ENCODE measurements around the gene TTC28. TPM values are rescaled to one million over a fixed set of nuclear protein-coding genes. Genes with fewer than 3 reads are reported as not detected.

The TTC28 gene
- total RNA-seq, 1 donor from 2014 or later = 5.5 TPM

GRCh38 chr22:27984001-27984695 lies 695.5 kb downstream of the TTC28 start:
- ATAC-seq = no peak

GRCh38 chr22:27983361-27983791 lies 696.3 kb downstream of the TTC28 start:
- no peak for ATAC-seq

- ATAC-seq = no peak
These were observed 696.9 kb downstream of the TTC28 start for GRCh38 chr22:27982630-27983180.

GRCh38 chr22:27982106-27982505 lies 697.5 kb downstream of the TTC28 start:
- ATAC-seq = no peak

- ATAC-seq = no peak
These were observed 699.1 kb downstream of the TTC28 start for GRCh38 chr22:27980424-27981148.

DNA sequence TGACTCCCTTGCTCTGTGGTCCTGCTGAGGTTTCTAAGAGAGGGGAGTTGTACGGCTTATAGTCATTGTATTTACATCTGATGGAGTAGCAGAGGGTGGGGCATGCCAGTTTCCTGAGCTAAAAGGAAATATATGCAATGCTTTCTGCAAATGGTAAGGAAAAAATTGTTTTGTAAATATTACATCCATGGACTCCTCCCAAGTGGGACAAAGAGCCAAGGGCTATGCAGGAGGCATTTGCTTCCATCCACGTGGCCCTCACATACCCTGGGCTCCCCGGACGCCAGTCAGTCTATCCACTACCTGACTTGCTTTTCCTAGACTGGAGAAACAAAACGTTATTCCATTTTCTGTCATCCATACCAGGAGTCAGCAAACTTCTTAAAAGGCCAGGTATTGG lies 700.8 kb downstream of the TTC28 start:
- ATAC-seq = no peak

DNA sequence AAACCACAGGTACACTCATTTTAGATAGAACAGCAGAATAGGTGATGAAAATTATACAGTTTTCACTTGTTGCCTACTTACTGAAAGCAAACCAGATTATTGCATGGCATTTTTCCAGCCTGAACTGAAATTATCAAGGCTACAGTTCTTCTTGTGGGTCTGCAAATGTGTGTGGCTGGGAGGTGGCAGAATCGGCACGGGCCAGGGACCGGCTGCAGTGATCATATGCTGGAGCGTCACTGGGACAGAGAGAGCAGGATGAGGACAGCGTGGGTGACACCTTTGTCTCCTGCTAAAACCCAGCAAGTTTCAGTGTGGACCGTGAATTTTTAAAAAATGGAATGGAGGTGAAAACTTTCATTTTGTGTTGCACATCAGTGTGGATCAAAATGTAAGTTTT lies 701.3 kb downstream of the TTC28 start:
- no peak for ATAC-seq

DNA sequence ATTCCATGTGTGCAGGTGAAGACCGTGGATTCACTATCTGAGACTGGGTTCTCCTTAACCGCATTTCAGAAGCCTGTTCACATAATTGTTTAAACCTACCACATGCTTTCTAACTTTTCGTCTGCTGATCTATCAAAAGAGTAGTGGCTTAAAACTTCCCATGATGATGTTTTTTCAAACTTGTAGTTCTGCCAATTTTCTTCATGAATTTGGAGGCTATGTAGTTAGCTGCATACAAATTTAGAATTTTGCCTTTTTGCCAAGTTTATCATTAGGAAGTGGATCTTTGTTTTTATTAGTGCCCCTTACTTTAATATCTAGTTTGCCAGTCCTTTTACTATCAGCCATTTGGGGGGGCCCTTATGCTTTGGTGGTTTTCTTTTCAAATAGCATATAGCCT lies 703.1 kb downstream of the TTC28 start:
- no peak for ATAC-seq

- ATAC-seq = no peak
These were observed 704.1 kb downstream of the TTC28 start for GRCh38 chr22:27975381-27976013.

DNA sequence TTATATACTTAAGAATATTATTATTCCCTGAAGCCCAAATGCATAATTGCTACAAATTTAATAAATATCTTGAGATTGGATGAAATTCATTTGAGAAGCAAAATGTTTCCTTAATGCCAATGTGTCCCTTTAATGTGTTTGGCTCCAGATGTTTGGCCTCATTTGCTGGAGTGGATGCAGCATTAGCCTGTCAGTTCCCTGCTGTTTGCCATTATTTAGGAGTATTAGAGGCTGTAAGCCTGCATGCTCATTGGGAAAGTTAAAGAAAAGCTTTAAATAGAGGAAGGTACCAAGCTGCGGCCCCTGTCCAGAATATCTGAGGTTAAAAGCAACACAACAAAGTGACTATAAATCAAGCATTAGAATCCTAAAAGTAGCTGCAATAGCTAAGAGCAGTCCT lies 705.8 kb downstream of the TTC28 start:
- ATAC-seq = no peak

- no peak for ATAC-seq
These were observed 706.6 kb downstream of the TTC28 start for GRCh38 chr22:27972732-27973698.

DNA sequence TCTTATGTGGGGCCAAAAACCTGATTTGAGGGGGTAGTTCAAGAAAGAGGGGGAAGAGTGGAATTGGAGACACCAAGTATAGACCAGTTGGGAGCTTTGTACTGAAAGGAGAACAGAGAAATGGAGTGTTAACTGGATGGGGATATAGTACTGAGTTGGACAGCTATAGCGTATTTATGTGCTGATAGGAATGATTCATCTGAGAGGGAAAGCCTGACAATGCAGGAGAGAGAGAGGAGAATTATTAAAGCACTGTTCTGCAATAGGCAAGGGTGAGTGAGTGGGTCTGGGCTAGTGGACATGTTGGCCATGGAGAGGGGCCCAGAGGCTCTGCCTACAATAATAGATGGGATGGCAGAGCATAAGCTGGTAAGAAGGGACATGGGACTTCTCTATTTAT lies 707.7 kb downstream of the TTC28 start:
- ATAC-seq = no peak

GRCh38 chr22:27970596-27971220 lies 708.9 kb downstream of the TTC28 start:
- no peak for ATAC-seq

DNA sequence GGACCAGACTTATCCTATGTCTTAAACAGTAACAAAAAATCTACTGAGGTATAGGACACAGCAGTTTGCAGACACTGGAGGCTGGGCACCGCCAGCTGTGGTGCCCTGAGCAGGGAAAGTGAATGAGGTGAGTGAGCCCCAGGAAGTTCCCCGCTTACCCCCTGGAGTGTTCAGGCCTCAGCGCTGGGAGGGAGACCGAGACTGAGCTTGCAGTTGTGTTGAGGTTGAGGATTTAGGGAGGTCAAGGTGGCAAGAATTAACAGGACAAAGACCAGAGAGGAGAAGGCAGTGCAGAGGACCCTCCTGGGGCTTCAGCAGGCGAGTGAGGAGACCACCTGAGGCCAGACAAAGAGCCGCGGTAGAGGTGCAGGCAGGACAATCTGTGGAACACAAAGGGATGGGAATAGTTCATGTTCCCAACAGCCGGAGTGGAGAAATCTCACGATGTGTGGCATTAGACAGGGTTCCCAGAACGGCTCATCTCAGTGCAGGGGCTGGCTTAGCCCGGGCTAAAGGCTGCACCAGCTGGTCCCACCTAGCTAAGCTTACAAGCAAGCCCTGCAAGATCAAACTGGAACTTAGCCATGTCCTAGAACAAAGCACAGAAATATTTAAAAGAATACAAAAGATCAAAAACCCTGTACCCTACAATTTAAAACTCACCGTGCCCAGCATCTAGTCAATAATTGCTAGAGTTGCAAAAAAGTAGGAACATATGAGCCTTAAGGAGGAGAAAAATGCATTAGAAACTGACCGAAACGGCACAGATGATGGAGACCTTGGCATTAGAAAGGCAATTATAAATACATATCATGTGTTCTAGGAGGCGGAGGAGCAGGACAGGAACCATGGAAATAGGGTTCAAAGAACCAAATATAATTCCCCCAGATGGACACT lies 713.2 kb downstream of the TTC28 start:
- no peak for ATAC-seq

- no peak for ATAC-seq
These were observed 717.2 kb downstream of the TTC28 start for GRCh38 chr22:27962268-27963044.

DNA sequence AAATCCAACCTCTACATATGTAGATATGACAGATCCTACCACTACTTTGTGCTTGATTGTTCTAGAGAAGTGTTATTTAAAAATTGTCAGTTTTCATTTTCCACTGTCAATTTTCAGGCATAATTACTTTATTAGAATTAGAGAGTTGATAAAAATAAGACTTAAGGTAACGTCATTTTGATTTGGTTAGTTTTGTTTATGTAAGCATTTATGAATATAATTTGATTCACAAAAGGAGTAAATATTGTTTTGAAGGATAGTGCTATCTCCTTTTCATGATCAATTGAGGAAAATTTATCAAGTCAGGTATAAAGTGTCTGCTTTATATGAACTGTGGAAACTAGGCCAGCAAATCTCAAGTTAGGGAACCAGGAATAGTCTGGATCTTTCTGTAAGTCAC lies 718.0 kb downstream of the TTC28 start:
- ATAC-seq = no peak

GRCh38 chr22:27961182-27961581 lies 718.5 kb downstream of the TTC28 start:
- ATAC-seq = no peak

DNA sequence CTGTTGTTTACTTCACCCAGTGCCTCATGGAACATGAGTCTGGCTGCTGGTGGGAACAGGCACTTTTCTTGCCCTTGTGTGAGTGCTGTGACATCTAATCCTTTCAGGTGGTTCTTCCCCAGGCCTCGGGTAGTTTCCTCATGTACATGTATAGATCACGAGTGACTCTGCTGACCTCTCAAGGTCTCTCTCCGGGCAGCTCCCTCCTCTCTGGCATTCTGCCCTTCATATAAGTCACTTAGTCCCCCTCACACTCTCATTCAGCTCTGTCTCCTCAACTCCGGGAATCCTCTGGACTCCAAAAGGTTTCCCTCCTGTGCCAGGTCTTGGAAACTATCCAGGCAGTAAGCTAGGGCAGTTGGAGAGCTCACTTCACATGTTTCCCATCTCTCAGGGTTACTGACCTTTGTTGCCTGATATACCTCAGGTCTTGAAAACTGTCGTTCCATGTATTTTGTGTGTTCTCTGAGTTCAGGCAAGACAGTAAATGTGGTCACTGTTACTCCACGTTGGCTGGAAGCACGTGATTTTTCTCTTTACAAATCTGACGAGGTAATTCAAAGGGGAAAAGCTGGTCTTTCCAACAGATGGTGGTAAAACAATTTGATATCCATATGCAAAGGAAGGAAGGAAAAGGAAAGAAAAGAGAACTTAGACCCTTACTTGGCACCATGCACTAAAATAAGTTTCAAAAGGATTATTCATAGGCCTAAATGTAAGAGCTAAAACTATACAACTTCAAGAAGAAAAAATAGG lies 720.1 kb downstream of the TTC28 start:
- ATAC-seq = no peak

DNA sequence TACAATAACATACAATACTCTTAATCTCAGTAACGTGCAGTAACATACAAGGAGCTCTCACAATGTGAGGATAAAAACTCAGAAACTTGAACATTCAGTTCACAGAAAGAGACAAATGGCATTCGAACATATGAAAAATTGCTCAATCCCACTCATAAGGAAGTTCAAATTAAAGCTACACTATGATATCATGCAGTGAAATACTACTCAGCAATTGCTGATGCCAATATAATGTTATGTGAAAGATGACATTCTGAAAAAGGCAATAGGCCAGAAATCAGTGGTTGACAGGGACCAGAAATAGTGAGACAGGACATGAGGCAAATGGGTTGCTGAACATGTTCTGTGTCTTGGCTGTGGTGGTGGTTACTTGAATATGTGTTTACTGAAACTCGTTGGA lies 726.9 kb downstream of the TTC28 start:
- ATAC-seq = no peak
